ENCODE results near the gene YEATS4.

Gene YEATS4

GRCh38 chr12:69386921-69387320 lies 27.4 kb downstream of the YEATS4 start:
- no peak overlapping the region for H3K4me3 ChIP-seq (ENCODE audit: low read depth, low read length)
- DNase-seq (ENCODE audit: low read depth, low spot score) = no peak
- in situ Hi-C loops (cut with HindIII; ENCODE audit: low sequenced_read_pairs) = loop anchor here (25.0 kb wide), 1 partner anchor 200 kb away; the partner anchor contains the start of gene CCT2
- no peak for TF ChIP-seq CTCF (IDR thresholded peaks at IDR 0.05; ENCODE audit: low read depth, low read length)

GRCh38 chr12:69388371-69388770 lies 28.8 kb downstream of the YEATS4 start:
- in situ Hi-C loops (cut with HindIII; ENCODE audit: low sequenced_read_pairs) = loop anchor here (25.0 kb wide), 1 partner anchor 199 kb away; the partner anchor contains the start of gene CCT2
- peak; percentile 76 for DNase-seq (ENCODE audit: low read depth, low spot score)
- peak; percentile 67 for TF ChIP-seq CTCF (IDR thresholded peaks at IDR 0.05; ENCODE audit: low read depth, low read length)
- H3K4me3 ChIP-seq (ENCODE audit: low read depth, low read length) = no peak overlapping the region

- no peak for TF ChIP-seq CTCF (IDR thresholded peaks at IDR 0.05; ENCODE audit: low read depth, low read length)
- peak; percentile 49 for DNase-seq (ENCODE audit: low read depth, low spot score)
- in situ Hi-C loops (cut with HindIII; ENCODE audit: low sequenced_read_pairs) = loop anchor here (25.0 kb wide), 1 partner anchor 197 kb away; the partner anchor contains the start of gene CCT2
- no peak overlapping the region for H3K4me3 ChIP-seq (ENCODE audit: low read depth, low read length)
Observed at GRCh38 chr12:69389831-69390230, 30.3 kb downstream of the YEATS4 start.

GRCh38 chr12:69392179-69392928 lies 32.8 kb downstream of the YEATS4 start:
- H3K4me3 ChIP-seq (ENCODE audit: low read depth, low read length) = no peak overlapping the region
- no peak for TF ChIP-seq CTCF (IDR thresholded peaks at IDR 0.05; ENCODE audit: low read depth, low read length)
- in situ Hi-C loops (cut with HindIII; ENCODE audit: low sequenced_read_pairs) = loop anchor here (25.0 kb wide), 1 partner anchor 195 kb away; the partner anchor contains the start of gene CCT2
- no peak for DNase-seq (ENCODE audit: low read depth, low spot score)

GRCh38 chr12:69396041-69396440 lies 36.5 kb downstream of the YEATS4 start:
- in situ Hi-C loops (cut with HindIII; ENCODE audit: low sequenced_read_pairs) = loop anchor here (25.0 kb wide), 1 partner anchor 191 kb away; the partner anchor contains the start of gene CCT2
- TF ChIP-seq CTCF (IDR thresholded peaks at IDR 0.05; ENCODE audit: low read depth, low read length) = no peak

GRCh38 chr12:69396963-69397362 lies 37.4 kb downstream of the YEATS4 start:
- in situ Hi-C loops (cut with HindIII; ENCODE audit: low sequenced_read_pairs) = loop anchor here (25.0 kb wide), 1 partner anchor 190 kb away; the partner anchor contains the start of gene CCT2
- no peak for TF ChIP-seq CTCF (IDR thresholded peaks at IDR 0.05; ENCODE audit: low read depth, low read length)
- DNase-seq (ENCODE audit: low read depth, low spot score) = no peak
- H3K4me3 ChIP-seq (ENCODE audit: low read depth, low read length) = no peak overlapping the region

More at GRCh38 chr12:69396041-69396440, 36.5 kb downstream of the YEATS4 start:
- DNase-seq (ENCODE audit: low read depth, low spot score) = no peak
- no peak overlapping the region for H3K4me3 ChIP-seq (ENCODE audit: low read depth, low read length)

Data from astrocyte of the spinal cord (primary cell).